Panc1 (cell line): Measurements from ENCODE around the gene LRRC10B. TPM values are rescaled to one million over a fixed set of nuclear protein-coding genes. Genes with fewer than 3 reads are reported as not detected.

Experiments used
- ATAC-seq: fragments of 200-7000 bp; cut with Tn5 transposase; 2 replicates; pipeline ENCODE4 v1.9.1; 2020; ENCODE audit warnings: mild to moderate bottlenecking, moderate library complexity
- BruUV-seq: library from RNA; stranded (reverse); fragments of 400-500 nt; replicated peaks from 2 replicates; lab custom pipeline; 2021; lab: Mats Ljungman, UMichigan
- CTCF ChIA-PET: fragments of 300-600 bp; sonication (Branson Sonifier 250); formaldehyde crosslinking; loops from one replicate; lab custom pipeline; 2022; ENCODE audit warnings: antibody characterized with exemption; lab: Charles Lee
- POLR2A ChIA-PET: fragments of 300-600 bp; sonication (Branson Sonifier 250); formaldehyde crosslinking; loops from one replicate; lab custom pipeline; 2022; ENCODE audit warnings: antibody characterized with exemption; lab: Charles Lee
- DNase-seq: peaks from one replicate; pipeline ENCODE4 v3.0.0-alpha.2; 2010; ENCODE audit warnings: low read depth, low spot score
- H3K27ac ChIP-seq: 2 replicates; pipeline ENCODE4 v1.5.1; 2011; ENCODE audit warnings: mild to moderate bottlenecking, low read length, inconsistent platforms
- H3K27me3 ChIP-seq: fragments of 200-500 bp; sonication (Bioruptor generic); 2 replicates; pipeline ENCODE4 v1.6.0; 2014; ENCODE audit warnings: low read length, inconsistent platforms; ENCODE audit not compliant: control insufficient read depth, insufficient read depth
- H3K36me3 ChIP-seq: fragments of 200-500 bp; sonication (Bioruptor generic); 2 replicates; pipeline ENCODE4 v1.5.1; 2014; ENCODE audit warnings: inconsistent platforms, mild to moderate bottlenecking, low read length, moderate library complexity; ENCODE audit not compliant: control insufficient read depth, insufficient read depth
- H3K4me1 ChIP-seq: 2 replicates; pipeline ENCODE4 v1.5.1; 2011; ENCODE audit warnings: inconsistent platforms, mild to moderate bottlenecking, low read length, moderate library complexity; ENCODE audit not compliant: control insufficient read depth, insufficient read depth
- H3K4me3 ChIP-seq, 2 experiments: 2 replicates each; pipeline ENCODE4 v1.5.1; 2011 to 2012; ENCODE audit warnings: low read depth in 2 of 2, low read length in 2 of 2, mild to moderate bottlenecking in 2 of 2, inconsistent platforms in 1 of 2, moderate library complexity in 1 of 2
- H3K9me3 ChIP-seq: fragments of 200-500 bp; sonication (Bioruptor generic); 2 replicates; pipeline ENCODE4 v1.5.1; 2014; ENCODE audit warnings: low read depth, mild to moderate bottlenecking, inconsistent platforms, low read length, moderate library complexity; ENCODE audit not compliant: control insufficient read depth, insufficient read depth
- CTCF ChIP-seq: fragments of 450-650 bp; IDR thresholded peaks from 2 replicates; pipeline ENCODE4 v1.5.1; 2017; ENCODE audit warnings: mild to moderate bottlenecking
- POLR2AphosphoS5 ChIP-seq: IDR thresholded peaks from 2 replicates; pipeline ENCODE4 v1.6.1; 2012; ENCODE audit warnings: mild to moderate bottlenecking, low read depth, low read length, moderate library complexity
- REST ChIP-seq, 2 experiments: IDR thresholded peaks; 2 replicates each; pipeline ENCODE4 v1.6.1; 2011 to 2012; ENCODE audit warnings: low read depth in 2 of 2, control low read depth in 1 of 2, low read length in 1 of 2, mild to moderate bottlenecking in 1 of 2, moderate library complexity in 1 of 2; ENCODE audit not compliant: insufficient read depth in 1 of 2
- SIN3A ChIP-seq: IDR thresholded peaks from 2 replicates; pipeline ENCODE4 v1.6.1; 2012; ENCODE audit warnings: low read depth, mild to moderate bottlenecking, low read length, moderate library complexity, borderline replicate concordance; ENCODE audit not compliant: insufficient read depth
- TCF7L2 ChIP-seq: IDR thresholded peaks from 2 replicates; pipeline ENCODE4 v1.6.1; 2011; ENCODE audit warnings: mild to moderate bottlenecking, low read depth, low read length, inconsistent platforms
- in situ Hi-C: cut with HindIII; loops from 2 replicates; pipeline ENCODE4 v1.10.0; 2016; ENCODE audit warnings: low sequenced_read_pairs, low pct_unique_long_range_greater_than_20kb
- intact Hi-C: fragments of 100-400 bp; cut with micrococcal nuclease; formaldehyde crosslinking; loops from one replicate; pipeline ENCODE4 v1.10.0; 2022; ENCODE audit not compliant: unreplicated experiment
- total RNA-seq: library from RNA; stranded (reverse); gene quantifications from one replicate; pipeline ENCODE4 v1.2.1, GENCODE V29; 2021; ENCODE audit not compliant: unreplicated experiment

LRRC10B gene
- total RNA-seq, 1 experiment from 2014 or later: 0.23 TPM

- H3K27ac ChIP-seq: no peak overlapping the region
- H3K27me3 ChIP-seq: peaks cover 2% of the 10 kb centered on the region; the same call in 1 of the 2 replicates
- BruUV-seq: no TSS peak
- POLR2A ChIA-PET: no interaction called here
- TF ChIP-seq CTCF (no peak), REST (IDR thresholded peaks at IDR 0.05; ENCODE audit: insufficient read depth in 1 of 2, low read depth in 2 of 2, low read length in 1 of 2) (no peak), SIN3A (no peak), POLR2AphosphoS5 (no peak), TCF7L2 (no peak)
- H3K36me3 ChIP-seq: no peaks in the 10 kb centered on the region
- no peaks in the 10 kb centered on the region for H3K9me3 ChIP-seq
- DNase-seq (no peak), ATAC-seq (no peak)
- in situ Hi-C loops (no loop called here), intact Hi-C loops (no loop called here)
- no peak overlapping the region for H3K4me3 ChIP-seq
- H3K4me1 ChIP-seq: peaks cover 11% of the 10 kb centered on the region
- CTCF ChIA-PET: no interaction called here
These were observed 45.0 kb downstream of the LRRC10B start for GRCh38 chr11:61553373-61554171.

- POLR2A ChIA-PET: no interaction called here
- H3K36me3 ChIP-seq: no peaks in the 10 kb centered on the region
- CTCF ChIA-PET: interaction anchor here (0.6 kb wide), 1 partner anchor 59 kb away, joined by 7 read pairs; no protein-coding TSS in a partner anchor
- H3K27me3 ChIP-seq: peaks cover 2% of the 10 kb centered on the region; the same call in 1 of the 2 replicates
- no peak for DNase-seq
- intact Hi-C loops (no loop called here), in situ Hi-C loops (no loop called here)
- no peak for ATAC-seq
- TF ChIP-seq TCF7L2: no peak
- TF ChIP-seq REST (IDR thresholded peaks at IDR 0.05; ENCODE audit: insufficient read depth in 1 of 2, low read depth in 2 of 2, low read length in 1 of 2): no peak
- no peak for TF ChIP-seq CTCF
- no peak for TF ChIP-seq POLR2AphosphoS5
- H3K9me3 ChIP-seq: no peaks in the 10 kb centered on the region
- peaks cover 11% of the 10 kb centered on the region for H3K4me1 ChIP-seq
- no TSS peak for BruUV-seq
- no peak overlapping the region for H3K4me3 ChIP-seq
- no peak overlapping the region for H3K27ac ChIP-seq
These were observed 45.8 kb downstream of the LRRC10B start for GRCh38 chr11:61554172-61554988.
